Tibial nerve (tissue), 3 donors: ENCODE measurements around the gene TSHZ2.

ENCODE experiments used
- CTCF ChIP-seq, 5 experiments: fragments of 200-600 bp in 3 of 5; fragments of 450-650 bp in 2 of 5; sonication (generic) in 3 of 5; IDR thresholded peaks; one replicate each; pipeline ENCODE4 v1.5.1; 2016 to 2019; ENCODE audit warnings: antibody characterized with exemption in 5 of 5, mild to moderate bottlenecking in 3 of 5, moderate library complexity in 2 of 5
- POLR2A ChIP-seq, 2 donors: fragments of 450-650 bp; IDR thresholded peaks; one replicate each; pipeline ENCODE4 v1.6.1; 2017; ENCODE audit warnings: antibody characterized with exemption in 2 of 2, mild to moderate bottlenecking in 2 of 2, moderate library complexity in 2 of 2

- TF ChIP-seq CTCF (IDR thresholded peaks at IDR 0.05) (no peak), POLR2A (IDR thresholded peaks at IDR 0.05) (no peak)
These were observed 161.0 kb downstream of the TSHZ2 start for GRCh38 chr20:53133125-53133524.
